WERI-Rb-1 (cell line): Measurements from ENCODE around the gene TTC27.

Experiments
- DNase-seq: peaks from one replicate; pipeline ENCODE4 v3.0.0-alpha.2; 2020
- H3K27ac ChIP-seq: fragments of 250-450 bp; sonication (Bioruptor Pico); 2 replicates; pipeline ENCODE4 v1.5.1; 2020; ENCODE audit warnings: mild to moderate bottlenecking, moderate library complexity
- H3K27me3 ChIP-seq: fragments of 250-450 bp; sonication (Bioruptor Pico); 2 replicates; pipeline ENCODE4 v1.5.1; 2021; ENCODE audit warnings: mild to moderate bottlenecking, low read depth, moderate library complexity; ENCODE audit not compliant: insufficient read depth, severe bottlenecking
- H3K36me3 ChIP-seq: fragments of 250-450 bp; sonication (Bioruptor Pico); 2 replicates; pipeline ENCODE4 v1.5.1; 2020; ENCODE audit warnings: mild to moderate bottlenecking, moderate library complexity
- H3K4me3 ChIP-seq: 2 replicates; pipeline ENCODE4 v1.5.1; 2011; ENCODE audit warnings: low read depth, mild to moderate bottlenecking, control low read depth, low read length
- H3K9me3 ChIP-seq: fragments of 250-450 bp; sonication (Bioruptor Pico); 2 replicates; pipeline ENCODE4 v1.5.1; 2021; ENCODE audit warnings: mild to moderate bottlenecking, moderate library complexity; ENCODE audit not compliant: severe bottlenecking
- CTCF ChIP-seq: IDR thresholded peaks from 2 replicates; pipeline ENCODE4 v1.5.1; 2011; ENCODE audit warnings: low read depth, mild to moderate bottlenecking, control low read depth, inconsistent platforms, low read length

The TTC27 gene

GRCh38 chr2:32652555-32653209 is 24.8 kb downstream of the TTC27 start:
- DNase-seq = no peak
- TF ChIP-seq CTCF = no peak
- 0 out of 2 replicates have a peak, but pooled peaks cover 3% of the 10 kb centered on the region for H3K36me3 ChIP-seq
- H3K27ac ChIP-seq = no peak overlapping the region
- H3K9me3 ChIP-seq = no peaks in the 10 kb centered on the region
- no peaks in the 10 kb centered on the region for H3K27me3 ChIP-seq
- no peak overlapping the region for H3K4me3 ChIP-seq

GRCh38 chr2:32656069-32656468 is 28.2 kb downstream of the TTC27 start:
- no peaks in the 10 kb centered on the region for H3K9me3 ChIP-seq
- no peak for TF ChIP-seq CTCF
- 0 out of 2 replicates have a peak, but pooled peaks cover 3% of the 10 kb centered on the region for H3K36me3 ChIP-seq
- no peaks in the 10 kb centered on the region for H3K27me3 ChIP-seq
- no peak for DNase-seq
- no peak overlapping the region for H3K27ac ChIP-seq
- no peak overlapping the region for H3K4me3 ChIP-seq

GRCh38 chr2:32663864-32664263 is 36.0 kb downstream of the TTC27 start:
- no peaks in the 10 kb centered on the region for H3K27me3 ChIP-seq
- H3K4me3 ChIP-seq = no peak overlapping the region
- H3K27ac ChIP-seq = no peak overlapping the region
- DNase-seq = no peak
- no peaks in the 10 kb centered on the region for H3K36me3 ChIP-seq
- no peak for TF ChIP-seq CTCF
- no peaks in the 10 kb centered on the region for H3K9me3 ChIP-seq

GRCh38 chr2:32666704-32667103 is 38.9 kb downstream of the TTC27 start:
- H3K9me3 ChIP-seq = no peaks in the 10 kb centered on the region
- no peak overlapping the region for H3K27ac ChIP-seq
- H3K4me3 ChIP-seq = no peak overlapping the region
- no peak for TF ChIP-seq CTCF
- H3K36me3 ChIP-seq = no peaks in the 10 kb centered on the region
- no peak for DNase-seq
- no peaks in the 10 kb centered on the region for H3K27me3 ChIP-seq

GRCh38 chr2:32668254-32668653 is 40.4 kb downstream of the TTC27 start:
- no peak for DNase-seq
- Histone ChIP-seq H3K27me3 (no peaks in the 10 kb centered on the region), H3K27ac (no peak overlapping the region), H3K4me3 (no peak overlapping the region), H3K9me3 (no peaks in the 10 kb centered on the region), H3K36me3 (no peaks in the 10 kb centered on the region)
- no peak for TF ChIP-seq CTCF
